ENCODE measurements around the gene CCDC24. TPM values are rescaled to one million over a fixed set of nuclear protein-coding genes. Genes with fewer than 3 reads are reported as not detected.

The CCDC24 gene
- total and polyA plus RNA-seq, 2 of the 13 experiments (the other 11 are each of a cell fraction or from before 2014, with no cell fraction given), result 1.4 to 2.9 TPM

DNA sequence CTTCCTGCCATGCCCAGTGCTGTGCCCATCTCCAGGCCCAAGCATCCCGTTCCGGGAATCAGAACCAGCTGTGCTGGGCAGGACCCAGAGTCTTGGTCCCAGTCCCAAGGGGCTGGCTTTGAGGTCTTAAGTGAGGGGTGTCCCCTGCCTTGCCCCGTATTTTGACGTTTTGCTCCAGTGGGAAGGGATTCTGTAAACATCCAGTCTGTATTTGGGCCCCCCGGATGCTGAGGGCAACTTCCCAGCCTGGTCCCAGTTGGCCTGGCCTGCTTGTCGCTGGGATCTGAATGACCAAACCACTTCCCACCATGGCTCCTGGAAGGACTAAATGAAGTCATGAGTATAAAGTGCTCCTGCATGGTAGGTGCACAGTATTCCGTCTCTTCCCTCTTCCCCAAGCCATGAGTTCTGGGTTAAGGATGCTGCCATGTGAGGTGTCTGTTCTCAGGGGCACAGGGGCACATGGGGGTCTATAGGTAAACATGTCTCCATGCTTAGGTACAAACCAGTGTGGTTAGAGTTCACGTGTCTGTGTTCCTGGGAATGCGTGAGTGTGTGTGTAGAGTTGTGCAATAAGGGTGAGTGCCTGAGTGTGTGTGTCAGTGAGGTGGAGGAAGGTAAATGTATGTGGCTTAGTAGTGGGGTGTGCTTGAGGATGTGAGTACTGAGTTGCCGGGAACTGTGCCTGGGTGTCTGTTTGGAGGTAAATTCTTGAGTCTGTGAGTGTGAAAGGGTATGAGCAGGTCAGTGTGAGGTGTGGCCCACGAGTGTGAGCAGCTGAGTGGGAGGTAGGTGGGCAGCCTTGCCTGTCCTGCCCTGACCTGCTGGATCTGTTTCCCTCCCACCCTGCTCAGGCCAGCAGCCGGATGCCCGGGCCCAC, 10.9 kb upstream of the CCDC24 start (continued):
- TF ChIP-seq, protein P1, sequence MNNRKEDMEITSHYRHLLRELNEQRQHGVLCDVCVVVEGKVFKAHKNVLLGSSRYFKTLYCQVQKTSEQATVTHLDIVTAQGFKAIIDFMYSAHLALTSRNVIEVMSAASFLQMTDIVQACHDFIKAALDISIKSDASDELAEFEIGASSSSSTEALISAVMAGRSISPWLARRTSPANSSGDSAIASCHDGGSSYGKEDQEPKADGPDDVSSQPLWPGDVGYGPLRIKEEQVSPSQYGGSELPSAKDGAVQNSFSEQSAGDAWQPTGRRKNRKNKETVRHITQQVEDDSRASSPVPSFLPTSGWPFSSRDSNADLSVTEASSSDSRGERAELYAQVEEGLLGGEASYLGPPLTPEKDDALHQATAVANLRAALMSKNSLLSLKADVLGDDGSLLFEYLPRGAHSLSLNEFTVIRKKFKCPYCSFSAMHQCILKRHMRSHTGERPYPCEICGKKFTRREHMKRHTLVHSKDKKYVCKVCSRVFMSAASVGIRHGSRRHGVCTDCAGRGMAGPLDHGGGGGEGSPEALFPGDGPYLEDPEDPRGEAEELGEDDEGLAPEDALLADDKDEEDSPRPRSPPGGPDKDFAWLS (CRISPR knock-in tag; IDR thresholded peaks at IDR 0.05; ENCODE audit: borderline replicate concordance), result peak; percentile 27; the same call in 1 of the 2 replicates
- no peak for TF ChIP-seq SP2 (CRISPR knock-in tag; IDR thresholded peaks at IDR 0.05)
- no peak for TF ChIP-seq NR3C1 (CRISPR knock-in tag; IDR thresholded peaks at IDR 0.05)
- TF ChIP-seq SRSF4 (IDR thresholded peaks at IDR 0.05; ENCODE audit: low read depth, low read length, poor library complexity, severe bottlenecking), result no peak
- no peak for TF ChIP-seq RORA (CRISPR knock-in tag; IDR thresholded peaks at IDR 0.05)
- TF ChIP-seq, protein P2, sequence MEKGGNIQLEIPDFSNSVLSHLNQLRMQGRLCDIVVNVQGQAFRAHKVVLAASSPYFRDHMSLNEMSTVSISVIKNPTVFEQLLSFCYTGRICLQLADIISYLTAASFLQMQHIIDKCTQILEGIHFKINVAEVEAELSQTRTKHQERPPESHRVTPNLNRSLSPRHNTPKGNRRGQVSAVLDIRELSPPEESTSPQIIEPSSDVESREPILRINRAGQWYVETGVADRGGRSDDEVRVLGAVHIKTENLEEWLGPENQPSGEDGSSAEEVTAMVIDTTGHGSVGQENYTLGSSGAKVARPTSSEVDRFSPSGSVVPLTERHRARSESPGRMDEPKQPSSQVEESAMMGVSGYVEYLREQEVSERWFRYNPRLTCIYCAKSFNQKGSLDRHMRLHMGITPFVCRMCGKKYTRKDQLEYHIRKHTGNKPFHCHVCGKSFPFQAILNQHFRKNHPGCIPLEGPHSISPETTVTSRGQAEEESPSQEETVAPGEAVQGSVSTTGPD (CRISPR knock-in tag; IDR thresholded peaks at IDR 0.05), result no peak
- TF ChIP-seq ZNF557 (CRISPR knock-in tag; IDR thresholded peaks at IDR 0.05), result no peak
- TF ChIP-seq U2AF2 (IDR thresholded peaks at IDR 0.05; ENCODE audit: low read depth, low read length), result no peak
- TF ChIP-seq ZNF333 (CRISPR knock-in tag; IDR thresholded peaks at IDR 0.05; ENCODE audit: borderline replicate concordance), result no peak
- TF ChIP-seq, protein P3, sequence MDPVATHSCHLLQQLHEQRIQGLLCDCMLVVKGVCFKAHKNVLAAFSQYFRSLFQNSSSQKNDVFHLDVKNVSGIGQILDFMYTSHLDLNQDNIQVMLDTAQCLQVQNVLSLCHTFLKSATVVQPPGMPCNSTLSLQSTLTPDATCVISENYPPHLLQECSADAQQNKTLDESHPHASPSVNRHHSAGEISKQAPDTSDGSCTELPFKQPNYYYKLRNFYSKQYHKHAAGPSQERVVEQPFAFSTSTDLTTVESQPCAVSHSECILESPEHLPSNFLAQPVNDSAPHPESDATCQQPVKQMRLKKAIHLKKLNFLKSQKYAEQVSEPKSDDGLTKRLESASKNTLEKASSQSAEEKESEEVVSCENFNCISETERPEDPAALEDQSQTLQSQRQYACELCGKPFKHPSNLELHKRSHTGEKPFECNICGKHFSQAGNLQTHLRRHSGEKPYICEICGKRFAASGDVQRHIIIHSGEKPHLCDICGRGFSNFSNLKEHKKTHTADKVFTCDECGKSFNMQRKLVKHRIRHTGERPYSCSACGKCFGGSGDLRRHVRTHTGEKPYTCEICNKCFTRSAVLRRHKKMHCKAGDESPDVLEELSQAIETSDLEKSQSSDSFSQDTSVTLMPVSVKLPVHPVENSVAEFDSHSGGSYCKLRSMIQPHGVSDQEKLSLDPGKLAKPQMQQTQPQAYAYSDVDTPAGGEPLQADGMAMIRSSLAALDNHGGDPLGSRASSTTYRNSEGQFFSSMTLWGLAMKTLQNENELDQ (CRISPR knock-in tag; IDR thresholded peaks at IDR 0.05; ENCODE audit: borderline replicate concordance), result no peak
- no peak for TF ChIP-seq ARHGAP35 (CRISPR knock-in tag; IDR thresholded peaks at IDR 0.05; ENCODE audit: borderline replicate concordance)
- peak; percentile 83 for TF ChIP-seq CEBPG (CRISPR knock-in tag; IDR thresholded peaks at IDR 0.05)
- no peak for TF ChIP-seq ZMYM2 (CRISPR knock-in tag; IDR thresholded peaks at IDR 0.05)
- TF ChIP-seq, protein P4, sequence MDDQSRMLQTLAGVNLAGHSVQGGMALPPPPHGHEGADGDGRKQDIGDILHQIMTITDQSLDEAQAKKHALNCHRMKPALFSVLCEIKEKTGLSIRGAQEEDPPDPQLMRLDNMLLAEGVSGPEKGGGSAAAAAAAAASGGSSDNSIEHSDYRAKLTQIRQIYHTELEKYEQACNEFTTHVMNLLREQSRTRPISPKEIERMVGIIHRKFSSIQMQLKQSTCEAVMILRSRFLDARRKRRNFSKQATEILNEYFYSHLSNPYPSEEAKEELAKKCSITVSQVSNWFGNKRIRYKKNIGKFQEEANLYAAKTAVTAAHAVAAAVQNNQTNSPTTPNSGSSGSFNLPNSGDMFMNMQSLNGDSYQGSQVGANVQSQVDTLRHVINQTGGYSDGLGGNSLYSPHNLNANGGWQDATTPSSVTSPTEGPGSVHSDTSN (CRISPR knock-in tag; IDR thresholded peaks at IDR 0.05; ENCODE audit: borderline replicate concordance), result no peak
- TF ChIP-seq TOPORS (CRISPR knock-in tag; IDR thresholded peaks at IDR 0.05), result no peak
- TF ChIP-seq ZNF761 (CRISPR knock-in tag; conservative IDR thresholded peaks at IDR 0.05), result 0 out of 2 replicates have a peak, but pooled peaks have one; percentile 64
- TF ChIP-seq PRMT3 (CRISPR knock-in tag; IDR thresholded peaks at IDR 0.05; ENCODE audit: borderline replicate concordance, low read depth), result no peak
- TF ChIP-seq FOXO1 (CRISPR knock-in tag; IDR thresholded peaks at IDR 0.05), result no peak
- TF ChIP-seq SRSF9 (IDR thresholded peaks at IDR 0.05; ENCODE audit: borderline replicate concordance, insufficient read depth, low read depth, low read length, poor library complexity, severe bottlenecking), result no peak
- TF ChIP-seq HMG20A (CRISPR knock-in tag; IDR thresholded peaks at IDR 0.05; ENCODE audit: borderline replicate concordance), result no peak
- no peak for TF ChIP-seq CBX1 (IDR thresholded peaks at IDR 0.05; ENCODE audit: low read depth)
- TF ChIP-seq GPN1 (CRISPR knock-in tag; IDR thresholded peaks at IDR 0.05; ENCODE audit: borderline replicate concordance), result no peak
- no peak for TF ChIP-seq POGZ (CRISPR knock-in tag; IDR thresholded peaks at IDR 0.05)

Measured in HepG2 (cell line).